Sigmoid colon (tissue), 4 donors: ENCODE measurements around the gene MYT1.

ENCODE experiments used
- CTCF ChIP-seq, 4 experiments: fragments of 450-650 bp in 3 of 4; fragments of 200-600 bp in 1 of 4; IDR thresholded peaks; one replicate each; pipeline ENCODE4 v1.5.1; 2016 to 2019; ENCODE audit warnings: antibody characterized with exemption in 4 of 4, mild to moderate bottlenecking in 3 of 4, moderate library complexity in 2 of 4
- POLR2AphosphoS5 ChIP-seq, 4 donors: sonication (generic); formaldehyde crosslinking; IDR thresholded peaks; one replicate each; pipeline ENCODE4 v1.6.1; 2017; ENCODE audit warnings: antibody characterized with exemption in 4 of 4

- TF ChIP-seq CTCF (IDR thresholded peaks at IDR 0.05) (no peak), POLR2AphosphoS5 (IDR thresholded peaks at IDR 0.05) (no peak)
These were observed 113.5 kb downstream of the MYT1 start for GRCh38 chr20:64277571-64278316.
